ENCODE results near the gene SEZ6. TPM values are rescaled to one million over a fixed set of nuclear protein-coding genes. Genes with fewer than 3 reads are reported as not detected.

The SEZ6 gene
- total and polyA plus RNA-seq, 2 donors (not counting 1 experiment from before 2014, with no cell fraction given) = not detected

DNA sequence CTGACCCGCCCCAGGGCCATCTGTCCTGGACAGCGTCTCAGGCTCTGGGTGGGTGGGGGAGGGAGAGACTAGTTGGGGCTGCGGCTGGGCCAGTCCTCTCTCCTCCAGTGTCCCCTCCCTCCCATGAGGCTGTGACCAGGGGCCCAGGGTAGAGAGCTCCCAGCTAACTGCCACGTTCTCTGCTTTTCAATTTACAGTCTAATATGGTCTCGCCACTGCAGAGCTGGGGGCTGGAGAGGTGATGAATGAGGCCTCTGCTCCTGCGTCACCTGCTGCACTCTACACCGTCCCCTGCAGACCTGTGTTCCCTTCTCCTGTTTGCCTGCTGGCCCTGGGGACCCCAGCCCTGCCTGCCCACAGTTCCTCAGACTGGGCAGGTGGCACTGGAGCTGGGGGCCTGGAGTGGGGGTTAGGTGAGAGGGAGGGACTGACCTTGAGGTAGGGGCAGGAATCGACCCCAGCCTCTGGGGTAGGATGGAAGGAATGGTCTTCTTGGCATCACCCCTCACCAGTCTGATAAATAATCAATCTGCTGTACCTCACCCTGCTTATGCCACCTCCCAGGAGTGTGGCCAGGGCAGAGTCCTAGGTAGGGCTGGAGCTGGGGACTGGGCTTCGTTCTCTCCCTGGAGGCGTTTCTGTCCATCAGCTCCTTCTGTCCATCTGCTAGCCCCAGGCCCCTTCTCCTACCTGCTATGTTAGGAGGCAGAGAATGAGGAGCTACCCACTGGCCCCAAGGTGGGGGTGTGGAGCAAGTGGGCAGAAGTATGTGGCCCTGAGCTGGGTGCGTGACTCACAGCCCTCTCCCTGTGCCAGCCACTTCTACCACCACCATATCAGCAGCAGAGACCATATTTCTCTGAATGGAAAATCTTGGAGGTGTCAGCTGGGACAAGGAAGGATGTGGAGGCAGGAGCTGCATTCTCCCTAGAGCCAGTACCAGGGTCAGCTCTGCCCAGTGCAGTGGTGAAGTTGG is 12.9 kb downstream of the SEZ6 start:
- Histone ChIP-seq H3K9me3 (ENCODE audit: control insufficient read depth, insufficient read depth, low read depth, low read length) (no peaks in the 10 kb centered on the region), H3K4me2 (ENCODE audit: extremely low read depth, insufficient read depth, low read length) (no peak overlapping the region), H3K36me3 (ENCODE audit: control insufficient read depth, insufficient read depth, low read length) (no peaks in the 10 kb centered on the region), H3K27me3 (ENCODE audit: control insufficient read depth, insufficient read depth, low read length) (peaks cover 6% of the 10 kb centered on the region), H3K4me1 (ENCODE audit: control insufficient read depth, extremely low read depth, insufficient read depth, low read length) (no peaks in the 10 kb centered on the region), H4K20me1 (ENCODE audit: control insufficient read depth, extremely low read depth, insufficient read depth, low read length) (no peaks in the 10 kb centered on the region), H3K9ac (ENCODE audit: insufficient read depth, low read length) (no peak overlapping the region), H3K79me2 (ENCODE audit: control insufficient read depth, insufficient read depth, low read length) (no peaks in the 10 kb centered on the region), H2AFZ (ENCODE audit: low read length) (no peak overlapping the region), H3K27ac (ENCODE audit: insufficient read depth, low read length) (no peak overlapping the region), H3K4me3 (replicated peaks in 1 of 4; ENCODE audit: control extremely low read depth in 1 of 4, insufficient read depth in 1 of 4, low read depth in 3 of 4, low read length in 4 of 4) (no peak overlapping the region)
- DNase-seq (ENCODE audit: low read depth in 2 of 2) = no peak
- TF ChIP-seq, protein P1, sequence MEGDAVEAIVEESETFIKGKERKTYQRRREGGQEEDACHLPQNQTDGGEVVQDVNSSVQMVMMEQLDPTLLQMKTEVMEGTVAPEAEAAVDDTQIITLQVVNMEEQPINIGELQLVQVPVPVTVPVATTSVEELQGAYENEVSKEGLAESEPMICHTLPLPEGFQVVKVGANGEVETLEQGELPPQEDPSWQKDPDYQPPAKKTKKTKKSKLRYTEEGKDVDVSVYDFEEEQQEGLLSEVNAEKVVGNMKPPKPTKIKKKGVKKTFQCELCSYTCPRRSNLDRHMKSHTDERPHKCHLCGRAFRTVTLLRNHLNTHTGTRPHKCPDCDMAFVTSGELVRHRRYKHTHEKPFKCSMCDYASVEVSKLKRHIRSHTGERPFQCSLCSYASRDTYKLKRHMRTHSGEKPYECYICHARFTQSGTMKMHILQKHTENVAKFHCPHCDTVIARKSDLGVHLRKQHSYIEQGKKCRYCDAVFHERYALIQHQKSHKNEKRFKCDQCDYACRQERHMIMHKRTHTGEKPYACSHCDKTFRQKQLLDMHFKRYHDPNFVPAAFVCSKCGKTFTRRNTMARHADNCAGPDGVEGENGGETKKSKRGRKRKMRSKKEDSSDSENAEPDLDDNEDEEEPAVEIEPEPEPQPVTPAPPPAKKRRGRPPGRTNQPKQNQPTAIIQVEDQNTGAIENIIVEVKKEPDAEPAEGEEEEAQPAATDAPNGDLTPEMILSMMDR (conservative IDR thresholded peaks at IDR 0.05 in 1 of 2, IDR thresholded peaks at IDR 0.05 in 1 of 2; ENCODE audit: low read depth in 1 of 2, low read length in 2 of 2) = no peak
- no peak for TF ChIP-seq EZH2 (IDR thresholded peaks at IDR 0.05; ENCODE audit: low read length, missing control alignments)

DNA sequence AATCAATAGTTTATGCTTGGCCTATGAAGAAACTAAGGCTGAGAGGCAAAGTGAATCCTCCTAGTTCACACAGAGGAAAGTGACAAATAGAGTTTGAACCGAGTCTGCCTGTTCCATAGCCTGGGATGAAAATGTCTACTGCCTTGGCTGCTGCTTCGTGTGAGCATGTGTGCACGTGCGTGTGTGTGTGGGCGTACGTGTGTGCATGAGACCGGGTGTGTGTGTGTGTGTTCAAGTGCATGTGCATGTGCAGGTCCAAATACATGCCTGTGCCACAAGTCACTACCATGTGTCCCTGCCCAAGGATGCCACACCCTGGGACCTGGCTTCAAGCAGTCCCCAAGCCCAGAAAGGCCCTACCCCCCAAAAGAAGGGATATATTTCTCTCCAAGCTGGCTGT is 13.6 kb downstream of the SEZ6 start:
- Histone ChIP-seq H3K9ac (ENCODE audit: insufficient read depth, low read length) (no peak overlapping the region), H3K36me3 (ENCODE audit: control insufficient read depth, insufficient read depth, low read length) (no peaks in the 10 kb centered on the region), H2AFZ (ENCODE audit: low read length) (no peak overlapping the region), H3K9me3 (ENCODE audit: control insufficient read depth, insufficient read depth, low read depth, low read length) (no peaks in the 10 kb centered on the region), H3K4me2 (ENCODE audit: extremely low read depth, insufficient read depth, low read length) (no peak overlapping the region), H3K79me2 (ENCODE audit: control insufficient read depth, insufficient read depth, low read length) (no peaks in the 10 kb centered on the region), H3K4me1 (ENCODE audit: control insufficient read depth, extremely low read depth, insufficient read depth, low read length) (no peaks in the 10 kb centered on the region), H3K27me3 (ENCODE audit: control insufficient read depth, insufficient read depth, low read length) (peaks cover 8% of the 10 kb centered on the region), H3K4me3 (replicated peaks in 1 of 4; ENCODE audit: control extremely low read depth in 1 of 4, insufficient read depth in 1 of 4, low read depth in 3 of 4, low read length in 4 of 4) (no peak overlapping the region), H3K27ac (ENCODE audit: insufficient read depth, low read length) (no peak overlapping the region), H4K20me1 (ENCODE audit: control insufficient read depth, extremely low read depth, insufficient read depth, low read length) (no peaks in the 10 kb centered on the region)
- no peak for TF ChIP-seq EZH2 (IDR thresholded peaks at IDR 0.05; ENCODE audit: low read length, missing control alignments)
- TF ChIP-seq, protein P1 (conservative IDR thresholded peaks at IDR 0.05 in 1 of 2, IDR thresholded peaks at IDR 0.05 in 1 of 2; ENCODE audit: low read depth in 1 of 2, low read length in 2 of 2) = no peak
- no peak for DNase-seq (ENCODE audit: low read depth in 2 of 2)

DNA sequence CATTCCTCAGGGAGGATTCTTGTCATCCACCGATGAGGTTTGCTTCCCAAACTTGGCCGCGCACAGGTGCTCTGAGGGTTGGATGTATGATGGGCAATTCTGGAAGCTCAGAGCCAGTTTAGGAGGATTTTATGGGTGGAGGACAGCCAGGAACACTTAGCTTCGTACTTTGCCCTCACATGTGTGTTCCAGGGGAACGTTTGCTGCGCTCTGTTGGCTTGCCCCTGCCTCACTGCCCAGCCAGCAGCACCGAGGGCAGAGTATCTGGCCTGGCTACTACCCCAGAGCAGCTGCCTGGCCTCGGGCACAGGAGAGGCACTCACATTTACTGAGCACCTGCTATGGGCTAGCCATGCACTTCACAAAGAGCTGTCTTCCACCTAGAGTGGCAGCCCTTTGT is 14.1 kb downstream of the SEZ6 start:
- Histone ChIP-seq H3K9ac (ENCODE audit: insufficient read depth, low read length) (no peak overlapping the region), H3K79me2 (ENCODE audit: control insufficient read depth, insufficient read depth, low read length) (no peaks in the 10 kb centered on the region), H4K20me1 (ENCODE audit: control insufficient read depth, extremely low read depth, insufficient read depth, low read length) (no peaks in the 10 kb centered on the region), H3K4me2 (ENCODE audit: extremely low read depth, insufficient read depth, low read length) (no peak overlapping the region), H3K27me3 (ENCODE audit: control insufficient read depth, insufficient read depth, low read length) (peaks cover 11% of the 10 kb centered on the region), H2AFZ (ENCODE audit: low read length) (no peak overlapping the region), H3K9me3 (ENCODE audit: control insufficient read depth, insufficient read depth, low read depth, low read length) (no peaks in the 10 kb centered on the region), H3K36me3 (ENCODE audit: control insufficient read depth, insufficient read depth, low read length) (no peaks in the 10 kb centered on the region), H3K4me1 (ENCODE audit: control insufficient read depth, extremely low read depth, insufficient read depth, low read length) (no peaks in the 10 kb centered on the region), H3K27ac (ENCODE audit: insufficient read depth, low read length) (no peak overlapping the region), H3K4me3 (replicated peaks in 1 of 4; ENCODE audit: control extremely low read depth in 1 of 4, insufficient read depth in 1 of 4, low read depth in 3 of 4, low read length in 4 of 4) (no peak overlapping the region)
- no peak for DNase-seq (ENCODE audit: low read depth in 2 of 2)
- TF ChIP-seq, protein P1 (conservative IDR thresholded peaks at IDR 0.05 in 1 of 2, IDR thresholded peaks at IDR 0.05 in 1 of 2; ENCODE audit: low read depth in 1 of 2, low read length in 2 of 2) = no peak
- TF ChIP-seq EZH2 (IDR thresholded peaks at IDR 0.05; ENCODE audit: low read length, missing control alignments) = no peak
